Limb (tissue), 2 donors: Measurements from ENCODE around the gene ABCG8.

Source experiments
- DNase-seq, 2 donors: peaks; one replicate each; pipeline ENCODE4 v3.0.0-alpha.2; 2016; ENCODE audit errors: extremely low spot score in 2 of 2

The ABCG8 gene

GRCh38 chr2:43825841-43826240, 12.9 kb upstream of the ABCG8 start:
- no peak for DNase-seq

GRCh38 chr2:43826305-43827250, 12.2 kb upstream of the ABCG8 start:
- DNase-seq, result no peak

- peak in 1 of 2 donors; percentile 45 for DNase-seq
Observed at GRCh38 chr2:43831543-43832294, 7.1 kb upstream of the ABCG8 start.

- DNase-seq, result no peak
Observed at GRCh38 chr2:43832457-43832856, 6.3 kb upstream of the ABCG8 start.

GRCh38 chr2:43837033-43837432, 1.7 kb upstream of the ABCG8 start:
- no peak for DNase-seq

- no peak for DNase-seq
Observed at GRCh38 chr2:43837831-43838559, 776 bp upstream of the ABCG8 start.

GRCh38 chr2:43839776-43840564, 1.2 kb downstream of the ABCG8 start:
- no peak for DNase-seq

GRCh38 chr2:43840965-43841364, 2.2 kb downstream of the ABCG8 start:
- no peak for DNase-seq

GRCh38 chr2:43841949-43842865, 3.4 kb downstream of the ABCG8 start:
- no peak for DNase-seq

- DNase-seq, result no peak
Observed at GRCh38 chr2:43842866-43843226, 4.1 kb downstream of the ABCG8 start.

GRCh38 chr2:43845181-43845580, 6.4 kb downstream of the ABCG8 start:
- no peak for DNase-seq

GRCh38 chr2:43846140-43846793, 7.5 kb downstream of the ABCG8 start:
- no peak for DNase-seq

GRCh38 chr2:43848214-43848613, 9.4 kb downstream of the ABCG8 start:
- DNase-seq, result no peak

- peak in 1 of 2 donors; percentile 17 for DNase-seq
Observed at GRCh38 chr2:43851011-43851980, 12.5 kb downstream of the ABCG8 start.

- DNase-seq, result peak in 1 of 2 donors; percentile 17
Observed at GRCh38 chr2:43852196-43852730, 13.5 kb downstream of the ABCG8 start.

- DNase-seq, result peak in 1 of 2 donors; percentile 18
Observed at GRCh38 chr2:43853141-43854081, 14.6 kb downstream of the ABCG8 start.

GRCh38 chr2:43854671-43855070, 15.9 kb downstream of the ABCG8 start:
- peak in 1 of 2 donors; percentile 10 for DNase-seq
